HG02943 (cell line): ENCODE measurements around the gene NTMT2.
"Not testable (repeated sequence)": the region's sequence is repeated elsewhere in the genome, so short reads cannot be mapped to it uniquely, and the experiment has no call there.

Source experiments
- ATAC-seq: cut with Tn5 transposase; IDR thresholded peaks from one replicate; pipeline ENCODE4 v1.9.1; 2021; ENCODE audit warnings: mild to moderate bottlenecking, low read depth, moderate library complexity; ENCODE audit not compliant: unreplicated experiment

NTMT2 gene

GRCh38 chr1:170155055-170155454 is 9.3 kb downstream of the NTMT2 start:
- ATAC-seq = no peak

GRCh38 chr1:170156594-170156993 is 10.8 kb downstream of the NTMT2 start:
- no peak for ATAC-seq

GRCh38 chr1:170157820-170158219 is 12.1 kb downstream of the NTMT2 start:
- no peak for ATAC-seq

GRCh38 chr1:170162459-170163246 is 16.9 kb downstream of the NTMT2 start:
- ATAC-seq = no peak

GRCh38 chr1:170164103-170164763 is 18.5 kb downstream of the NTMT2 start:
- ATAC-seq = no peak

- ATAC-seq = no peak
Observed at GRCh38 chr1:170166518-170167180, 20.9 kb downstream of the NTMT2 start.

GRCh38 chr1:170168265-170168664 is 22.5 kb downstream of the NTMT2 start:
- ATAC-seq = no peak

- not testable (repeated sequence) for ATAC-seq
Observed at GRCh38 chr1:170170513-170170912, 24.8 kb downstream of the NTMT2 start.

- no peak for ATAC-seq
Observed at GRCh38 chr1:170174395-170174794, 28.6 kb downstream of the NTMT2 start.

GRCh38 chr1:170175041-170175440 is 29.3 kb downstream of the NTMT2 start:
- ATAC-seq = no peak

- ATAC-seq = no peak
Observed at GRCh38 chr1:170175484-170175883, 29.7 kb downstream of the NTMT2 start.

GRCh38 chr1:170176772-170177171 is 31.0 kb downstream of the NTMT2 start:
- ATAC-seq = no peak

- ATAC-seq = no peak
Observed at GRCh38 chr1:170182442-170182841, 36.7 kb downstream of the NTMT2 start.

- ATAC-seq = no peak
Observed at GRCh38 chr1:170192546-170192945, 46.8 kb downstream of the NTMT2 start.

GRCh38 chr1:170194451-170194850 is 48.7 kb downstream of the NTMT2 start:
- no peak for ATAC-seq

GRCh38 chr1:170196490-170197236 is 50.9 kb downstream of the NTMT2 start:
- no peak for ATAC-seq

- ATAC-seq = no peak
Observed at GRCh38 chr1:170198090-170198489, 52.3 kb downstream of the NTMT2 start.

GRCh38 chr1:170198584-170198983 is 52.8 kb downstream of the NTMT2 start:
- ATAC-seq = no peak

- no peak for ATAC-seq
Observed at GRCh38 chr1:170200161-170200560, 54.4 kb downstream of the NTMT2 start.

GRCh38 chr1:170200621-170201397 is 55.0 kb downstream of the NTMT2 start:
- no peak for ATAC-seq
